SK-N-SH (cell line): ENCODE data around the gene HOXB9. TPM values are rescaled to one million over a fixed set of nuclear protein-coding genes. Genes with fewer than 3 reads are reported as not detected.

ENCODE experiments used
- CTCF ChIA-PET: fragments of 300-600, 350-600 bp; formaldehyde crosslinking; extraction: SDS; loops from one replicate; lab custom pipeline; 2021; lab: Yijun Ruan, JAX
- POLR2A ChIA-PET: fragments of 350-600 bp; sonication (Branson Sonifier 250); formaldehyde crosslinking; extraction: SDS; loops from one replicate; lab custom pipeline; 2020; ENCODE audit warnings: antibody characterized with exemption, inconsistent platforms; lab: Yijun Ruan, JAX
- DNase-seq: peaks from one replicate; pipeline ENCODE4 v3.0.0; 2012
- H2AFZ ChIP-seq: fragments of 200-600 bp; sonication (generic); 2 replicates; pipeline ENCODE4 v1.8.1; 2016; ENCODE audit warnings: antibody characterized with exemption, mild to moderate bottlenecking, low read depth
- H3F3A ChIP-seq: fragments of 200-600 bp; sonication (generic); replicated peaks from 2 replicates; pipeline ENCODE3; 2016; ENCODE audit warnings: antibody characterized with exemption, mild to moderate bottlenecking; ENCODE audit not compliant: insufficient read depth
- H3K27ac ChIP-seq, 2 experiments: fragments of 200-500 bp in 1 of 2; fragments of 200-600 bp in 1 of 2; sonication (Bioruptor generic) in 1 of 2; sonication (generic), shearing (Covaris generic) in 1 of 2; 2 replicates each; pipeline versions ENCODE4 v1.5.1 to v1.6.1; 2014 to 2016; ENCODE audit warnings: low read depth in 2 of 2, inconsistent platforms in 1 of 2, low read length in 1 of 2, mild to moderate bottlenecking in 1 of 2, mixed read lengths in 1 of 2
- H3K27me3 ChIP-seq: fragments of 200-600 bp; sonication (generic), shearing (Covaris generic); 2 replicates; pipeline ENCODE4 v1.6.1; 2016; ENCODE audit warnings: mixed run types; ENCODE audit not compliant: insufficient read depth
- H3K36me3 ChIP-seq, 2 experiments: fragments of 200-500 bp in 1 of 2; fragments of 200-600 bp in 1 of 2; sonication (Bioruptor generic) in 1 of 2; sonication (generic) in 1 of 2; replicated peaks in 1 of 2; 2 replicates each; pipeline versions ENCODE3 to v1.5.1; 2014 to 2016; ENCODE audit warnings: low read length in 1 of 2, mild to moderate bottlenecking in 1 of 2; ENCODE audit not compliant: insufficient read depth in 2 of 2, control insufficient read depth in 1 of 2
- H3K4me1 ChIP-seq, 2 experiments: fragments of 200-500 bp in 1 of 2; fragments of 200-600 bp in 1 of 2; sonication (Bioruptor generic) in 1 of 2; sonication (generic), shearing (Covaris generic) in 1 of 2; 2 replicates each; pipeline versions ENCODE4 v1.5.1 to v1.6.1; 2014 to 2016; ENCODE audit warnings: low read depth in 1 of 2, low read length in 1 of 2, mixed run types in 1 of 2; ENCODE audit not compliant: insufficient read depth in 2 of 2, control insufficient read depth in 1 of 2
- H3K4me2 ChIP-seq: fragments of 200-600 bp; sonication (generic), shearing (Covaris generic); 2 replicates; pipeline ENCODE4 v1.6.1; 2017; ENCODE audit warnings: mixed run types
- H3K4me3 ChIP-seq, 2 experiments: fragments of 200-500 bp in 1 of 2; fragments of 200-600 bp in 1 of 2; sonication (Bioruptor generic) in 1 of 2; sonication (generic), shearing (Covaris generic) in 1 of 2; 2 replicates each; pipeline versions ENCODE4 v1.5.1 to v1.8.1; 2014 to 2016; ENCODE audit warnings: low read depth in 2 of 2, inconsistent platforms in 1 of 2, low read length in 1 of 2, mild to moderate bottlenecking in 1 of 2, mixed read lengths in 1 of 2, moderate library complexity in 1 of 2
- H3K79me2 ChIP-seq: fragments of 200-600 bp; sonication (generic); 2 replicates; pipeline ENCODE4 v1.8.1; 2017; ENCODE audit warnings: mild to moderate bottlenecking; ENCODE audit not compliant: insufficient read depth
- H3K9ac ChIP-seq: fragments of 200-600 bp; sonication (generic); 2 replicates; pipeline ENCODE4 v1.6.1; 2017; ENCODE audit warnings: mixed run types
- H3K9me2 ChIP-seq: fragments of 200-600 bp; sonication (generic); 2 replicates; pipeline ENCODE4 v1.6.1; 2017; ENCODE audit warnings: mixed run types
- H3K9me3 ChIP-seq: fragments of 200-600 bp; sonication (generic); 2 replicates; pipeline ENCODE4 v1.6.1; 2017; ENCODE audit warnings: mixed run types, mild to moderate bottlenecking, moderate library complexity
- H4K20me1 ChIP-seq: fragments of 200-600 bp; sonication (generic); 2 replicates; pipeline ENCODE4 v1.6.1; 2017; ENCODE audit warnings: mild to moderate bottlenecking, mixed run types; ENCODE audit not compliant: insufficient read depth
- CHD2 ChIP-seq: fragments of 150-350 bp; IDR thresholded peaks from 2 replicates; pipeline ENCODE4 v1.6.1; 2018; ENCODE audit warnings: low read length; ENCODE audit not compliant: partially characterized antibody
- EP300 ChIP-seq, 2 experiments: IDR thresholded peaks; 2 replicates each; pipeline versions ENCODE4 v1.4.0 to v1.6.1; 2012; ENCODE audit warnings: borderline replicate concordance in 1 of 2, low read depth in 1 of 2, low read length in 1 of 2
- FOSL2 ChIP-seq: IDR thresholded peaks from 2 replicates; pipeline ENCODE4 v1.4.0; 2012; ENCODE audit warnings: low read depth, mild to moderate bottlenecking, moderate library complexity, borderline replicate concordance
- FOXJ3 ChIP-seq: sonication (generic); formaldehyde crosslinking; IDR thresholded peaks from 2 replicates; pipeline ENCODE4 v1.5.1; 2020; ENCODE audit warnings: mild to moderate bottlenecking, missing genetic modification reagents
- GATA2 ChIP-seq: sonication (generic); formaldehyde crosslinking; IDR thresholded peaks from 2 replicates; pipeline ENCODE4 v1.5.0; 2020; ENCODE audit warnings: mild to moderate bottlenecking, missing genetic modification reagents
- JUND ChIP-seq: IDR thresholded peaks from 2 replicates; pipeline ENCODE4 v1.4.0; 2012
- NFIC ChIP-seq: IDR thresholded peaks from 2 replicates; pipeline ENCODE4 v1.4.0; 2012; ENCODE audit warnings: borderline replicate concordance
- NRF1 ChIP-seq: IDR thresholded peaks from 2 replicates; pipeline ENCODE4 v1.6.1; 2012; ENCODE audit warnings: low read depth, mild to moderate bottlenecking, low read length
- RCOR1 ChIP-seq: fragments of 150-350 bp; IDR thresholded peaks from 2 replicates; pipeline ENCODE4 v1.6.1; 2017; ENCODE audit warnings: antibody characterized with exemption, low read length
- RFX5 ChIP-seq: IDR thresholded peaks from 2 replicates; pipeline ENCODE4 v1.6.1; 2012; ENCODE audit warnings: mild to moderate bottlenecking, improper control_type of control experiment, low read length
- TAF1 ChIP-seq: IDR thresholded peaks from 2 replicates; pipeline ENCODE4 v1.6.1; 2012; ENCODE audit warnings: low read depth, mild to moderate bottlenecking, low read length, moderate library complexity, borderline replicate concordance
- TCF12 ChIP-seq: IDR thresholded peaks from 2 replicates; pipeline ENCODE4 v1.4.0; 2012
- YY1 ChIP-seq: IDR thresholded peaks from 2 replicates; pipeline ENCODE4 v1.4.0; 2012; ENCODE audit warnings: low read depth, mild to moderate bottlenecking
- WGBS: methylation state at CpG from one replicate; pipeline ENCODE4 v1.1.6; 2017; ENCODE audit warnings: low lambda C conversion rate; 5-methylcytosine and 5-hydroxymethylcytosine counted together
- polyA plus RNA-seq, 3 experiments: library from polyadenylated mRNA; depleted of rRNA; stranded (reverse); fragments of >200 nt; gene quantifications; 2 replicates each; pipeline ENCODE4 v1.2.3, GENCODE V29; 2012
- TF ChIP-seq, protein P1 (sequence below): IDR thresholded peaks from 2 replicates; pipeline ENCODE4; 2012
- TF ChIP-seq, protein P2 (sequence below): fragments of 150-350 bp; IDR thresholded peaks from 2 replicates; pipeline ENCODE4 v1.6.1; 2016; ENCODE audit warnings: mild to moderate bottlenecking, low read depth, low read length
- TF ChIP-seq, protein P3 (sequence below): IDR thresholded peaks from 2 replicates; pipeline ENCODE4 v1.4.0; 2012; ENCODE audit warnings: low read depth
- TF ChIP-seq, protein P4 (sequence below): fragments of 200-600 bp; sonication (generic); IDR thresholded peaks from 2 replicates; pipeline ENCODE4 v1.6.1; 2017; ENCODE audit warnings: antibody characterized with exemption, mild to moderate bottlenecking, moderate library complexity

Gene HOXB9
- polyA plus RNA-seq, 1 of the 3 experiments (the other 2 are of a cell fraction): not detected

DNA sequence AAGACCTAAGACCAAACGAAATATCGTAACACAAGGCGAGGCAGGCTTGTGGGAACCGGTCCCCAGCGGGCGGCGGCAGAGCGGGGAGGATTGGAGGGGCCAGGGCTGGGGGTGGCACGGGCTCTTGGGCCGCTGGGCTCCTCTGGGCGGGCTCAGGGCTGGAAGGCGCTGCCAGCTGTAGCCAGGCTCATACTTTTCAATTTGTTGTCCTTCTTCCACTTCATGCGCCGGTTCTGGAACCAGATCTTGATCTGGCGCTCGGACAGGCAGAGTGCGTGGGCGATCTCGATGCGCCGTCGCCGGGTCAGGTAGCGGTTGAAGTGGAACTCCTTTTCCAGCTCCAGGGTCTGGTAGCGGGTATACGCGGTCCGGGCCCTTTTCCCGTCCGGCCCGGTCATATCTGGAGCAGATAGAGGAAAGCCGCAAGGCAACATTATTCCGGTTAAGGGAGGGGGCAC lies 34.1 kb downstream of the HOXB9 start:
- Histone ChIP-seq H3K9me2 (no peaks in the 10 kb centered on the region), H3K4me3 (no peak overlapping the region), H3F3A (peaks cover 4% of the 10 kb centered on the region), H3K36me3 (no peaks in the 10 kb centered on the region), H4K20me1 (no peaks in the 10 kb centered on the region), H3K4me1 (0 out of 4 replicates have a peak, but pooled peaks cover 0 to 4% of the 10 kb centered on the region in 2 experiments), H2AFZ (no peak overlapping the region), H3K9ac (no peak overlapping the region), H3K9me3 (no peaks in the 10 kb centered on the region), H3K4me2 (no peak overlapping the region), H3K79me2 (no peaks in the 10 kb centered on the region), H3K27ac (no peak overlapping the region), H3K27me3 (peaks cover 98% of the 10 kb centered on the region)
- DNase-seq: no peak
- ChIA-PET POLR2A (interaction anchor here (0.6 kb wide), 1 partner anchor 399 kb away, joined by 3 read pairs; no protein-coding TSS in a partner anchor), CTCF (interaction anchor here (1.1 to 2.0 kb wide), 17 partner anchors 14 to 440 kb away, joined by 3 to 15 read pairs (median 4); no protein-coding TSS in a partner anchor)
- TF ChIP-seq NFIC: no peak
- no peak for TF ChIP-seq FOXJ3 (CRISPR knock-in tag)
- 28% methylated on average over 33 of the region's 33 CpGs for WGBS

DNA sequence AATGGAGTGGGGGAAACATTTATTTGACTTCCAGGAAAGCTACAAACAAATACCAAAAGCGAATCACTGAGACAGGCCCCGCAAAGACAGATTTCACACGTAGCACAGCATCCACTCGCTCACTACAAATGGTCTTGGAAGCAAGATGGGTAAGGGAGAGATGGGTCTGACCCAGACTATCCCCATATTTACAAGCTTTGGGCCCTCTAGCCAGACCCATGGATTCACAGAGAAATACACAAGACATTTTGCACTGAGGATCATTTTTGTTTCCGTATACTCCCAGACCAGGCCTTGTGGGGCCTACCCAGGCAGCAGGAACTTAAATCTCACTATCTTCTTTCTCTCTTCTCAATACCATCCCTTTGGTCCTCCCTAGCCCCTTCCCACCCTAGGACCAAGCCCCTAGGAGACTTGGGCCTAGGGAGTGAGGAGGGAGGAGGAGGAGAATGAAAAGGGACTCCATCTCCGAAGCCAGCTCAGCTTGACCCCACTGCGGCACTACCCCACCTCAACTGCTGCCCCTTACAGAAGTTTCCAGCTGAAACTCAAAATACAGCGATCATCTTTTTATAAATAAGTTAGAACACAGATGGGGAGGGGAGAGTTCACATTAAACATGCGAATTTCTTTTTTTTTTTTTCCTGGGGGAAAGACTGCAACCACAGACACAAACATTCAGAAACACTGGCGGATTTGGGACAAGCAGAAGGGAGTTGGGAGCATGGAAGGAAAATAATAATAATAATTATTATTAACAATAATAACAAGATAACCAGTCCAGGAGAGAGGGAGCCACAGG lies 34.7 kb downstream of the HOXB9 start:
- H3K9me3 ChIP-seq: no peaks in the 10 kb centered on the region
- H3K9me2 ChIP-seq: no peaks in the 10 kb centered on the region
- H3K4me3 ChIP-seq: no peak overlapping the region
- TF ChIP-seq TCF12 (no peak), FOXJ3 (CRISPR knock-in tag) (no peak)
- TF ChIP-seq, protein P1, sequence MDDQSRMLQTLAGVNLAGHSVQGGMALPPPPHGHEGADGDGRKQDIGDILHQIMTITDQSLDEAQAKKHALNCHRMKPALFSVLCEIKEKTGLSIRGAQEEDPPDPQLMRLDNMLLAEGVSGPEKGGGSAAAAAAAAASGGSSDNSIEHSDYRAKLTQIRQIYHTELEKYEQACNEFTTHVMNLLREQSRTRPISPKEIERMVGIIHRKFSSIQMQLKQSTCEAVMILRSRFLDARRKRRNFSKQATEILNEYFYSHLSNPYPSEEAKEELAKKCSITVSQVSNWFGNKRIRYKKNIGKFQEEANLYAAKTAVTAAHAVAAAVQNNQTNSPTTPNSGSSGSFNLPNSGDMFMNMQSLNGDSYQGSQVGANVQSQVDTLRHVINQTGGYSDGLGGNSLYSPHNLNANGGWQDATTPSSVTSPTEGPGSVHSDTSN: no peak
- no peaks in the 10 kb centered on the region for H4K20me1 ChIP-seq
- POLR2A ChIA-PET: no interaction called here
- H3F3A ChIP-seq: peaks cover 4% of the 10 kb centered on the region
- DNase-seq: no peak
- H3K27ac ChIP-seq: no peak overlapping the region
- WGBS: 56% methylated on average over 10 of the region's 10 CpGs
- CTCF ChIA-PET: interaction anchor here (0.6 to 1.9 kb wide), 5 partner anchors 22 to 288 kb away, joined by 3 to 15 read pairs (median 4); no protein-coding TSS in a partner anchor
- no peak overlapping the region for H2AFZ ChIP-seq
- peaks cover 98% of the 10 kb centered on the region for H3K27me3 ChIP-seq
- no peaks in the 10 kb centered on the region for H3K36me3 ChIP-seq
- no peaks in the 10 kb centered on the region for H3K79me2 ChIP-seq
- H3K9ac ChIP-seq: no peak overlapping the region
- H3K4me1 ChIP-seq: 0 out of 4 replicates have a peak, but pooled peaks cover 0 to 4% of the 10 kb centered on the region in 2 experiments
- no peak overlapping the region for H3K4me2 ChIP-seq

DNA sequence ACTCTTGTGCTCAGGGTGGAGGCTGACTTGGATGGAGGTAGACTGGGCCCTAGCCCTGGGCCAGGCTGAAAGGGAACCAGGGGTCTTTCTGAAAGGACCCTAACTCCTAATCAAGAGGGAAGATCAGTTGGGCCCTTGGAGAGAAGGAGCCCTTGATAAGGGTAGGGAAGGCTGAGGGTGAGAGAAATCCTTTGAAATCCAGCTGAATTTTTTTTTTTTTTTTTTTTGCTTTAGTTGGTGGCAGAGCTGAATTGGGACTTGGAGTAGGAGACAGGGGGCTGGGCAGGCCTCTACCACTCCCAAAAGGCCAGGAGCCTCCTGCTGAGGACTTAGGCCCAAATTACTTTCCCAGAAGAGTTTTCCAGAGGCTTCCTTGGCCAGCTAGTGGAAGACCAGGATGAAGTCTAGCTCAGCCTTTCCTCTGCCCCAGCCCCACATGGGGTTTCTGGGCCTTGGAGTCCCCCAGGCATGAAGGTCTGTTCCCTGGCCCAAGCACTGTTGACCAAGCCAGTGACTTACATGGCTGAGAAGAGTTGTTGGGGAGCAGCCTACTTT lies 35.5 kb downstream of the HOXB9 start:
- H3K4me1 ChIP-seq: peaks cover 1 to 4% of the 10 kb centered on the region in 2 experiments; a peak in 1 of 4 replicates
- no peaks in the 10 kb centered on the region for H3K79me2 ChIP-seq
- no peak for DNase-seq
- peaks cover 98% of the 10 kb centered on the region for H3K27me3 ChIP-seq
- CTCF ChIA-PET: interaction anchor here (0.6 to 1.3 kb wide), 3 partner anchors 22 to 288 kb away, joined by 3 to 4 read pairs (median 3); no protein-coding TSS in a partner anchor
- H3K27ac ChIP-seq: no peak overlapping the region
- peaks cover 4% of the 10 kb centered on the region for H3F3A ChIP-seq
- H3K36me3 ChIP-seq: no peaks in the 10 kb centered on the region
- no peaks in the 10 kb centered on the region for H3K9me3 ChIP-seq
- H3K9ac ChIP-seq: no peak overlapping the region
- POLR2A ChIA-PET: no interaction called here
- H3K4me2 ChIP-seq: no peak overlapping the region
- H2AFZ ChIP-seq: no peak overlapping the region
- H3K4me3 ChIP-seq: no peak overlapping the region
- no peaks in the 10 kb centered on the region for H3K9me2 ChIP-seq
- no peaks in the 10 kb centered on the region for H4K20me1 ChIP-seq
- TF ChIP-seq FOSL2 (no peak), RFX5 (no peak), NRF1 (no peak), YY1 (no peak), JUND (no peak), CHD2 (no peak), GATA2 (CRISPR knock-in tag) (no peak), TAF1 (no peak), EP300 (IDR thresholded peaks at IDR 0.05; ENCODE audit: borderline replicate concordance in 1 of 2, low read depth in 1 of 2, low read length in 1 of 2) (no peak), RCOR1 (no peak)
- TF ChIP-seq, protein P2, sequence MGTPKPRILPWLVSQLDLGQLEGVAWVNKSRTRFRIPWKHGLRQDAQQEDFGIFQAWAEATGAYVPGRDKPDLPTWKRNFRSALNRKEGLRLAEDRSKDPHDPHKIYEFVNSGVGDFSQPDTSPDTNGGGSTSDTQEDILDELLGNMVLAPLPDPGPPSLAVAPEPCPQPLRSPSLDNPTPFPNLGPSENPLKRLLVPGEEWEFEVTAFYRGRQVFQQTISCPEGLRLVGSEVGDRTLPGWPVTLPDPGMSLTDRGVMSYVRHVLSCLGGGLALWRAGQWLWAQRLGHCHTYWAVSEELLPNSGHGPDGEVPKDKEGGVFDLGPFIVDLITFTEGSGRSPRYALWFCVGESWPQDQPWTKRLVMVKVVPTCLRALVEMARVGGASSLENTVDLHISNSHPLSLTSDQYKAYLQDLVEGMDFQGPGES: no peak
- TF ChIP-seq, protein P3, sequence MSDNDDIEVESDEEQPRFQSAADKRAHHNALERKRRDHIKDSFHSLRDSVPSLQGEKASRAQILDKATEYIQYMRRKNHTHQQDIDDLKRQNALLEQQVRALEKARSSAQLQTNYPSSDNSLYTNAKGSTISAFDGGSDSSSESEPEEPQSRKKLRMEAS: no peak
- TF ChIP-seq, protein P4, sequence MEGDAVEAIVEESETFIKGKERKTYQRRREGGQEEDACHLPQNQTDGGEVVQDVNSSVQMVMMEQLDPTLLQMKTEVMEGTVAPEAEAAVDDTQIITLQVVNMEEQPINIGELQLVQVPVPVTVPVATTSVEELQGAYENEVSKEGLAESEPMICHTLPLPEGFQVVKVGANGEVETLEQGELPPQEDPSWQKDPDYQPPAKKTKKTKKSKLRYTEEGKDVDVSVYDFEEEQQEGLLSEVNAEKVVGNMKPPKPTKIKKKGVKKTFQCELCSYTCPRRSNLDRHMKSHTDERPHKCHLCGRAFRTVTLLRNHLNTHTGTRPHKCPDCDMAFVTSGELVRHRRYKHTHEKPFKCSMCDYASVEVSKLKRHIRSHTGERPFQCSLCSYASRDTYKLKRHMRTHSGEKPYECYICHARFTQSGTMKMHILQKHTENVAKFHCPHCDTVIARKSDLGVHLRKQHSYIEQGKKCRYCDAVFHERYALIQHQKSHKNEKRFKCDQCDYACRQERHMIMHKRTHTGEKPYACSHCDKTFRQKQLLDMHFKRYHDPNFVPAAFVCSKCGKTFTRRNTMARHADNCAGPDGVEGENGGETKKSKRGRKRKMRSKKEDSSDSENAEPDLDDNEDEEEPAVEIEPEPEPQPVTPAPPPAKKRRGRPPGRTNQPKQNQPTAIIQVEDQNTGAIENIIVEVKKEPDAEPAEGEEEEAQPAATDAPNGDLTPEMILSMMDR: no peak
